ENCODE data around the gene LUC7L. TPM values are rescaled to one million over a fixed set of nuclear protein-coding genes. Genes with fewer than 3 reads are reported as not detected.
A peak's percentile ranks its signal among the peaks of the same experiment; 100 is the strongest.
"Not testable (repeated sequence)": the region's sequence is repeated elsewhere in the genome, so short reads cannot be mapped to it uniquely, and the experiment has no call there.

The LUC7L gene
- total and polyA plus RNA-seq, 5 donors from 2014 or later: 8.9 to 152 (median 9.8) TPM

DNA sequence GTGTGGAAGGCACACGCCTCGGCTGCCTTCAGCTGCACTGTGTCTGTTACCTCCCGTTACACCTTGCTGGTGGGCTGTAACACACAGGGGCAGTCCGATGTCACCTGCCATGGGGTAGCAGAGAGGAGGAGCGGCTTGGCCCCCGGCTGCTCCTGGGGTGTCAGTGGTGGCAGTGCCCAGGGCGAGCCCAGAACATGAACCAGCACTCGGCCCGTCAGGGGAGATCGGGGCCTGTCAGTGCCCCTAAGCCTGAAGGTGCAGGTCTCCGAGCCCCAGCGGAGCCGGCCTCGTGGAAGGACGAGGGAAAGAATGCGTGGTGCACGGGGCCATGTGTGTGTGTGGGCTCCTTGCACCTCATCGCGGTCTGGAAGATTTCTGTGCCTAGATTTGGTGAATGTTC, 31.1 kb upstream of the LUC7L start:
- H3K36me3 Mint-ChIP-seq: peaks cover 25% of the 10 kb centered on the region
- DNase-seq (no peak), ATAC-seq (ENCODE audit: low read depth in 2 of 2) (no peak)
- peak overlapping the region in 1 of 3 donors; percentile 42 for H3K27ac Mint-ChIP-seq
- no peaks in the 10 kb centered on the region for H3K4me1 ChIP-seq (ENCODE audit: control insufficient read depth, insufficient read depth, low read length, poor library complexity, severe bottlenecking)
- H3K27me3 Mint-ChIP-seq: no peaks in the 10 kb centered on the region
- no peak overlapping the region for H3K4me3 Mint-ChIP-seq
- H3K27me3 ChIP-seq (ENCODE audit: control insufficient read depth, insufficient read depth, low read length): no peaks in the 10 kb centered on the region
- H3K27ac ChIP-seq (ENCODE audit: insufficient read depth, low read length, poor library complexity, severe bottlenecking): no peak overlapping the region
- no peak overlapping the region for H3K4me3 ChIP-seq (ENCODE audit: low read depth, low read length)
- H3K4me1 Mint-ChIP-seq: peaks cover 0 to 6% (median 4%) of the 10 kb centered on the region in 4 donors
- H3K36me3 ChIP-seq (ENCODE audit: control insufficient read depth, insufficient read depth, low read length): peaks cover 7% of the 10 kb centered on the region
- H3K9me3 Mint-ChIP-seq: no peaks in the 10 kb centered on the region
- H3K9me3 ChIP-seq (ENCODE audit: control insufficient read depth in 2 of 2, low read length in 2 of 2): no peaks in the 10 kb centered on the region

DNA sequence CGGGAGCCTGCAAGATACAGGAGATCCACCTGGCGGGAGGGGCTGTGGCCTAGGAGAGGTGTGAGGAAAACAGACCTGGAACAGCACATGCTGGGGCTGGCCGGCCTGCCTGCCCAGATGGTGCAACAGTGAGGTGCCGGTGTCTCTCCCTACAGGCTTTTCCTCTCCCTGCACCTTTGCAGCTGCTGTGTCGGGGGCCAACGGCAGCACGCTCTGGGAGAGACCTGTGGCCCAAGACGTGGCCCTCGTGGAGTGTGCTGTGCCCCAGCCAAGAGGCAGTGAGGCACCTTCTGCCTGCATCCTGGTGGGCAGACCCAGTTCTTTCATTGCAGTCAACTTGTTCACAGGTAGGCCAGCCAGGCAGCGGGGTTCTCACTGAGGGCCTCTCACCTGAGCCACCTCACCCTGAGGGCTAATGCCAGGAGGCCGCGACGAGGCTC, 30.6 kb upstream of the LUC7L start:
- H3K27me3 ChIP-seq (ENCODE audit: control insufficient read depth, insufficient read depth, low read length): no peaks in the 10 kb centered on the region
- peaks cover 6% of the 10 kb centered on the region for H3K36me3 ChIP-seq (ENCODE audit: control insufficient read depth, insufficient read depth, low read length)
- DNase-seq (no peak), ATAC-seq (ENCODE audit: low read depth in 2 of 2) (no peak)
- Mint-ChIP-seq H3K36me3 (peaks cover 25% of the 10 kb centered on the region), H3K4me1 (peaks cover 0 to 7% (median 5%) of the 10 kb centered on the region in 4 donors), H3K9me3 (no peaks in the 10 kb centered on the region), H3K27ac (no peak overlapping the region), H3K4me3 (no peak overlapping the region), H3K27me3 (no peaks in the 10 kb centered on the region)
- no peaks in the 10 kb centered on the region for H3K4me1 ChIP-seq (ENCODE audit: control insufficient read depth, insufficient read depth, low read length, poor library complexity, severe bottlenecking)
- H3K27ac ChIP-seq (ENCODE audit: insufficient read depth, low read length, poor library complexity, severe bottlenecking): no peak overlapping the region
- no peak overlapping the region for H3K4me3 ChIP-seq (ENCODE audit: low read depth, low read length)
- H3K9me3 ChIP-seq (ENCODE audit: control insufficient read depth in 2 of 2, low read length in 2 of 2): no peaks in the 10 kb centered on the region

DNA sequence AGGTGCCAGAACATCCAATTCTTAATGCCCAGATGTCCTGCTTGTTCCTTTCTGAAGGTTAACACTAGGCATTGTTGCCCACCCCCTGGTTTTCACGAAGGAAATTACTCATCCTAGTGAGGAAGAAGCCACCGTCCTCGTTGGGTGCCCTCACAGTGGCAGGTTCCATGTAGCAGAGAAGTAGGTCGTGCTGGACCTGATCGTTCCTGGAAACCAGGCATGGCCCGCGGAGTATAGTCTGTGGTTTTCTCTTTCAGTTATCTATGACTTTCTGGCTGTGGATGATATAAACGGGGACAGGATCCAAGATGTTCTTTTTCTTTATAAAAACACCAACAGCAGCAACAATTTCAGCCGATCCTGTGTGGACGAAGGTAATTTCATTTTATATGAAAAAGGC, 30.0 kb upstream of the LUC7L start:
- no peaks in the 10 kb centered on the region for H3K27me3 ChIP-seq (ENCODE audit: control insufficient read depth, insufficient read depth, low read length)
- no peak overlapping the region for H3K27ac ChIP-seq (ENCODE audit: insufficient read depth, low read length, poor library complexity, severe bottlenecking)
- Mint-ChIP-seq H3K9me3 (no peaks in the 10 kb centered on the region), H3K27me3 (no peaks in the 10 kb centered on the region), H3K4me3 (no peak overlapping the region), H3K36me3 (peaks cover 26% of the 10 kb centered on the region), H3K4me1 (peaks cover 0 to 8% (median 5%) of the 10 kb centered on the region in 4 donors), H3K27ac (no peak overlapping the region)
- no peak overlapping the region for H3K4me3 ChIP-seq (ENCODE audit: low read depth, low read length)
- peaks cover 5% of the 10 kb centered on the region for H3K36me3 ChIP-seq (ENCODE audit: control insufficient read depth, insufficient read depth, low read length)
- peaks cover under 1% of the 10 kb centered on the region for H3K4me1 ChIP-seq (ENCODE audit: control insufficient read depth, insufficient read depth, low read length, poor library complexity, severe bottlenecking)
- DNase-seq: no peak
- H3K9me3 ChIP-seq (ENCODE audit: control insufficient read depth in 2 of 2, low read length in 2 of 2): no peaks in the 10 kb centered on the region
- no peak for ATAC-seq (ENCODE audit: low read depth in 2 of 2)

DNA sequence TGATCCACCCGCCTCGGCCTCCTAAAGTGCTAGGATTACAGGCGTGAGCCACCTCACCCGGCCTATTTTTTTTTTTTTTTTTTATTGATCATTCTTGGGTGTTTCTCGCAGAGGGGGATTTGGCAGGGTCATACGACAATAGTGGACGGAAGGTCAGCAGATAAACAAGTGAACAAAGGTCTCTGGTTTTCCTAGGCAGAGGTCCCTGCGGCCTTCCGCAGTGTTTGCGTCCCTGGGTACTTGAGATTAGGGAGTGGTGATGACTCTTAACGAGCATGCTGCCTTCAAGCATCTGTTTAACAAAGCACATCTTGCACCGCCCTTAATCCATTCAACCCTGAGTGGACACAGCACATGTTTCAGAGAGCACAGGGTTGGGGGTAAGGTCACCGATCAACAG, 28.8 kb upstream of the LUC7L start:
- peaks cover 12% of the 10 kb centered on the region for H3K4me1 ChIP-seq (ENCODE audit: control insufficient read depth, insufficient read depth, low read length, poor library complexity, severe bottlenecking)
- peaks cover 29% of the 10 kb centered on the region for H3K36me3 Mint-ChIP-seq
- ATAC-seq (ENCODE audit: low read depth in 2 of 2): not testable (repeated sequence)

GRCh38 chr16:255183-255582, 25.9 kb upstream of the LUC7L start:
- no peak overlapping the region for H3K4me3 Mint-ChIP-seq
- ATAC-seq (ENCODE audit: low read depth in 2 of 2) (no peak), DNase-seq (no peak)
- Histone ChIP-seq H3K27ac (ENCODE audit: insufficient read depth, low read length, poor library complexity, severe bottlenecking) (no peak overlapping the region), H3K36me3 (ENCODE audit: control insufficient read depth, insufficient read depth, low read length) (peaks cover 3% of the 10 kb centered on the region), H3K4me1 (ENCODE audit: control insufficient read depth, insufficient read depth, low read length, poor library complexity, severe bottlenecking) (peaks cover 21% of the 10 kb centered on the region), H3K4me3 (ENCODE audit: low read depth, low read length) (no peak overlapping the region), H3K27me3 (ENCODE audit: control insufficient read depth, insufficient read depth, low read length) (no peaks in the 10 kb centered on the region), H3K9me3 (ENCODE audit: control insufficient read depth in 2 of 2, low read length in 2 of 2) (no peaks in the 10 kb centered on the region)
- peaks cover 26% of the 10 kb centered on the region for H3K36me3 Mint-ChIP-seq
- H3K27ac Mint-ChIP-seq: peak overlapping the region in 1 of 3 donors; percentile 48
- H3K9me3 Mint-ChIP-seq: no peaks in the 10 kb centered on the region
- H3K27me3 Mint-ChIP-seq: no peaks in the 10 kb centered on the region
- peaks cover 0 to 27% (median 16%) of the 10 kb centered on the region in 4 donors for H3K4me1 Mint-ChIP-seq

More for the DNA sequence above, 28.8 kb upstream of the LUC7L start:
- not testable (repeated sequence) for H3K27me3 ChIP-seq (ENCODE audit: control insufficient read depth, insufficient read depth, low read length); H3K9me3 Mint-ChIP-seq; H3K36me3 ChIP-seq (ENCODE audit: control insufficient read depth, insufficient read depth, low read length); H3K27me3 Mint-ChIP-seq; H3K9me3 ChIP-seq (ENCODE audit: control insufficient read depth in 2 of 2, low read length in 2 of 2); DNase-seq; H3K4me3 Mint-ChIP-seq; H3K27ac ChIP-seq (ENCODE audit: insufficient read depth, low read length, poor library complexity, severe bottlenecking); H3K4me3 ChIP-seq (ENCODE audit: low read depth, low read length); H3K27ac Mint-ChIP-seq
- H3K4me1 Mint-ChIP-seq: peaks cover 0 to 17% (median 7%) of the 10 kb centered on the region in 4 donors

DNA sequence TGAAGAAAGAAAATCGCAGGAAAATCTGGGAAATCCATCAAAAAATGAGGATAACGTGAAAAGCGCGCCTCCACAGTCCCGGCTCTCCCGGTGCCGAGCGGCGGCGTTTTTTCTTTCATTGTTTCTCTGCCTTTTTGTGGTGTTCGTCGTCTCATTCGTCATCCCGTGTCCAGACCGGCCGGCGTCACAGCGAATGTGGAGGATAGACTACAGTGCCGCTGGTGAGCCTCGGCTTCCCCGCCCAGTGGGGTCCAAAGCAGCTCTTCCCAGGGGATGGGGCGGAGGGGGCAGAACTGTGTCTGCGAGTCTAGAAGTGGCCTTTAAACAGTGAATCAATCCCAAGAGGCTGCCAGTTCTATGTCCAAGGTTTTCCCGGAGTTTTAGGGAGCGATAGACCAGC, 25.2 kb upstream of the LUC7L start:
- Histone ChIP-seq H3K27me3 (ENCODE audit: control insufficient read depth, insufficient read depth, low read length) (no peaks in the 10 kb centered on the region), H3K4me3 (ENCODE audit: low read depth, low read length) (no peak overlapping the region), H3K9me3 (ENCODE audit: control insufficient read depth in 2 of 2, low read length in 2 of 2) (no peaks in the 10 kb centered on the region), H3K36me3 (ENCODE audit: control insufficient read depth, insufficient read depth, low read length) (no peaks in the 10 kb centered on the region), H3K27ac (ENCODE audit: insufficient read depth, low read length, poor library complexity, severe bottlenecking) (no peak overlapping the region), H3K4me1 (ENCODE audit: control insufficient read depth, insufficient read depth, low read length, poor library complexity, severe bottlenecking) (peaks cover 21% of the 10 kb centered on the region)
- DNase-seq (no peak), ATAC-seq (ENCODE audit: low read depth in 2 of 2) (no peak)
- peaks cover 25% of the 10 kb centered on the region for H3K36me3 Mint-ChIP-seq
- no peaks in the 10 kb centered on the region for H3K27me3 Mint-ChIP-seq
- no peaks in the 10 kb centered on the region for H3K9me3 Mint-ChIP-seq
- H3K4me1 Mint-ChIP-seq: peaks cover 0 to 27% (median 16%) of the 10 kb centered on the region in 4 donors
- no peak overlapping the region for H3K4me3 Mint-ChIP-seq
- peak overlapping the region in 1 of 3 donors; percentile 91 for H3K27ac Mint-ChIP-seq

GRCh38 chr16:253833-254232, 24.6 kb upstream of the LUC7L start:
- ATAC-seq (ENCODE audit: low read depth in 2 of 2): no peak
- Mint-ChIP-seq H3K27ac (peak overlapping the region in 2 of 3 donors; percentile 73 to 91), H3K9me3 (no peaks in the 10 kb centered on the region), H3K4me3 (peak overlapping the region in 1 of 4 donors; percentile 48), H3K36me3 (peaks cover 21% of the 10 kb centered on the region), H3K4me1 (peaks cover 0 to 27% (median 16%) of the 10 kb centered on the region in 4 donors), H3K27me3 (no peaks in the 10 kb centered on the region)
- Histone ChIP-seq H3K27ac (ENCODE audit: insufficient read depth, low read length, poor library complexity, severe bottlenecking) (no peak overlapping the region), H3K4me3 (ENCODE audit: low read depth, low read length) (no peak overlapping the region), H3K36me3 (ENCODE audit: control insufficient read depth, insufficient read depth, low read length) (no peaks in the 10 kb centered on the region), H3K27me3 (ENCODE audit: control insufficient read depth, insufficient read depth, low read length) (no peaks in the 10 kb centered on the region), H3K9me3 (ENCODE audit: control insufficient read depth in 2 of 2, low read length in 2 of 2) (no peaks in the 10 kb centered on the region), H3K4me1 (ENCODE audit: control insufficient read depth, insufficient read depth, low read length, poor library complexity, severe bottlenecking) (peaks cover 21% of the 10 kb centered on the region)
- DNase-seq: peak in 1 of 3 donors; percentile 56

Data from CD4-positive, CD25-positive, alpha-beta regulatory T cell (primary cell).